SU-DHL-6 (cell line): ENCODE data around the gene ORC1.

Source experiments
- EZH2phosphoT487 ChIP-seq: fragments of 200-600 bp; sonication (generic), shearing (Covaris generic); conservative IDR thresholded peaks from 2 replicates; pipeline ENCODE4 v1.6.1; 2018; ENCODE audit warnings: mild to moderate bottlenecking, antibody characterized with exemption, low read length, moderate library complexity, mixed read lengths
- TF ChIP-seq, protein P1 (sequence below): fragments of 200-600 bp; sonication (generic); IDR thresholded peaks from one replicate; pipeline ENCODE4 v1.5.1; 2017; ENCODE audit warnings: antibody characterized with exemption, mild to moderate bottlenecking, low read length, moderate library complexity; ENCODE audit not compliant: insufficient read depth, poor library complexity, severe bottlenecking

DNA sequence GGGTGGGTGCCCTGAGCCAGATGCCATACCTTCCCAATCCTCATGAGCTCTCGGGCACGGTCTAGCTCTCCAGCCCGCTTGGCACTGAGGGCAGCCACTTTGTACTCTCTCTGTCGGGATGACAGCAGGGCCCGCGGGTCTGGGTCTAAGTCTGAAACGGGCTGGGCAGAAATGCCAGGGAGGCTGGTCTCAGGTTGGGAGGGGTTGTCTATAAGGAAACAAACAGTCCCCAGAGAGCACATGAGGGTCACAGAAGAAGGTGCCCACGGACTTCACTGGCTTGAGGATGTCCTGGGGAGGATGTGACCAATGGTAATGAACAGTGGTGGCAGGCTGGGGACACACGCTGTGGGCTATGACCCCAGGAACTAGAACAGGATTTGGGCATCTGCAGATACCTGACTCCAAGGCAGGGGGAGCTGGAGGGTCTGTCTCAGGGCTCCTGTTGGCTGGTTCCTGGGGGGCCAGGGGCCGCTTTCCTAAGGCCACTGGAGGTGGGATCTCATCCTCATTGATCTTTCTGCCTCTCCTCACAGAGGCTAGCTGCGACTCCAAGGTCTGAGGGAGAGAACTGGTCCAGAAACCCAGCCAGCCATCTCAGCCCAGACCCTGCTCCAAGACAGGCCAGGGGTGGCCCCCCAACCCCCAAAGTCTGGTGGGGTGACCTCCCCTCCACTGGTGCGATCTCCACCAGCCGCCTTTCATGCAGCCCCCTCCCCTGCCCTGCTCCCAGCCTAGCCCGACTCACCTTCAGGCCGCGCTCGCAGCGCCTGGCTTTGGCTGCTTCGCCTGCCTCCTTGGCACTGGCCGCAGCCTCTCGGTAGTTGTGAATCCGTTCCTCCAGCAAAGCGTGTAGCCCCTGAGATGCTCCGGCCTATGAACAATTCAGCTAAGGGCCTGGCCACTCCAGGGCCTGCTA lies 44.3 kb downstream of the ORC1 start:
- TF ChIP-seq, protein P1, sequence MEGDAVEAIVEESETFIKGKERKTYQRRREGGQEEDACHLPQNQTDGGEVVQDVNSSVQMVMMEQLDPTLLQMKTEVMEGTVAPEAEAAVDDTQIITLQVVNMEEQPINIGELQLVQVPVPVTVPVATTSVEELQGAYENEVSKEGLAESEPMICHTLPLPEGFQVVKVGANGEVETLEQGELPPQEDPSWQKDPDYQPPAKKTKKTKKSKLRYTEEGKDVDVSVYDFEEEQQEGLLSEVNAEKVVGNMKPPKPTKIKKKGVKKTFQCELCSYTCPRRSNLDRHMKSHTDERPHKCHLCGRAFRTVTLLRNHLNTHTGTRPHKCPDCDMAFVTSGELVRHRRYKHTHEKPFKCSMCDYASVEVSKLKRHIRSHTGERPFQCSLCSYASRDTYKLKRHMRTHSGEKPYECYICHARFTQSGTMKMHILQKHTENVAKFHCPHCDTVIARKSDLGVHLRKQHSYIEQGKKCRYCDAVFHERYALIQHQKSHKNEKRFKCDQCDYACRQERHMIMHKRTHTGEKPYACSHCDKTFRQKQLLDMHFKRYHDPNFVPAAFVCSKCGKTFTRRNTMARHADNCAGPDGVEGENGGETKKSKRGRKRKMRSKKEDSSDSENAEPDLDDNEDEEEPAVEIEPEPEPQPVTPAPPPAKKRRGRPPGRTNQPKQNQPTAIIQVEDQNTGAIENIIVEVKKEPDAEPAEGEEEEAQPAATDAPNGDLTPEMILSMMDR = no peak
- no peak for TF ChIP-seq EZH2phosphoT487
